Measurements from ENCODE around the gene NEDD4L. TPM values are rescaled to one million over a fixed set of nuclear protein-coding genes. Genes with fewer than 3 reads are reported as not detected.

The NEDD4L gene
- total RNA-seq, 1 donor from 2014 or later: 135 TPM

- no peak for DNase-seq (ENCODE audit: low spot score in 2 of 2, unreplicated experiment in 2 of 2)
- Mint-ChIP-seq H3K36me3 (peaks cover 32% of the 10 kb centered on the region), H3K27me3 (ENCODE audit: low read depth) (no peaks in the 10 kb centered on the region), H3K27ac (peak overlapping the region; percentile 67), H3K4me3 (no peak overlapping the region), H3K4me1 (peaks cover 47% of the 10 kb centered on the region), H3K9me3 (no peaks in the 10 kb centered on the region)
- no peak for TF ChIP-seq CTCF (IDR thresholded peaks at IDR 0.05; ENCODE audit: unreplicated experiment)
These were observed 294.1 kb downstream of the NEDD4L start for GRCh38 chr18:58338141-58338540.

GRCh38 chr18:58338961-58339592, 295.1 kb downstream of the NEDD4L start:
- Mint-ChIP-seq H3K27me3 (ENCODE audit: low read depth) (no peaks in the 10 kb centered on the region), H3K4me1 (peaks cover 52% of the 10 kb centered on the region), H3K27ac (peak overlapping the region; percentile 82), H3K36me3 (peaks cover 33% of the 10 kb centered on the region), H3K4me3 (peak overlapping the region; percentile 32), H3K9me3 (no peaks in the 10 kb centered on the region)
- no peak for DNase-seq (ENCODE audit: low spot score in 2 of 2, unreplicated experiment in 2 of 2)
- no peak for TF ChIP-seq CTCF (IDR thresholded peaks at IDR 0.05; ENCODE audit: unreplicated experiment)

GRCh38 chr18:58339890-58340289, 295.9 kb downstream of the NEDD4L start:
- no peak overlapping the region for H3K27ac Mint-ChIP-seq
- peaks cover 27% of the 10 kb centered on the region for H3K36me3 Mint-ChIP-seq
- H3K4me1 Mint-ChIP-seq: peaks cover 56% of the 10 kb centered on the region
- no peaks in the 10 kb centered on the region for H3K27me3 Mint-ChIP-seq (ENCODE audit: low read depth)
- H3K9me3 Mint-ChIP-seq: no peaks in the 10 kb centered on the region
- DNase-seq (ENCODE audit: low spot score in 2 of 2, unreplicated experiment in 2 of 2): no peak
- no peak overlapping the region for H3K4me3 Mint-ChIP-seq
- no peak for TF ChIP-seq CTCF (IDR thresholded peaks at IDR 0.05; ENCODE audit: unreplicated experiment)

GRCh38 chr18:58341916-58342315, 297.9 kb downstream of the NEDD4L start:
- Mint-ChIP-seq H3K36me3 (peaks cover 26% of the 10 kb centered on the region), H3K27ac (no peak overlapping the region), H3K4me3 (no peak overlapping the region), H3K4me1 (peaks cover 45% of the 10 kb centered on the region), H3K27me3 (ENCODE audit: low read depth) (no peaks in the 10 kb centered on the region), H3K9me3 (no peaks in the 10 kb centered on the region)
- no peak for TF ChIP-seq CTCF (IDR thresholded peaks at IDR 0.05; ENCODE audit: unreplicated experiment)
- DNase-seq (ENCODE audit: low spot score in 2 of 2, unreplicated experiment in 2 of 2): no peak

GRCh38 chr18:58344080-58344670, 300.1 kb downstream of the NEDD4L start:
- H3K27ac Mint-ChIP-seq: peak overlapping the region; percentile 84
- H3K36me3 Mint-ChIP-seq: peaks cover 31% of the 10 kb centered on the region
- no peak overlapping the region for H3K4me3 Mint-ChIP-seq
- no peaks in the 10 kb centered on the region for H3K27me3 Mint-ChIP-seq (ENCODE audit: low read depth)
- H3K4me1 Mint-ChIP-seq: peaks cover 22% of the 10 kb centered on the region
- no peak for DNase-seq (ENCODE audit: low spot score in 2 of 2, unreplicated experiment in 2 of 2)
- no peaks in the 10 kb centered on the region for H3K9me3 Mint-ChIP-seq
- TF ChIP-seq CTCF (IDR thresholded peaks at IDR 0.05; ENCODE audit: unreplicated experiment): no peak
